Measurements from ENCODE around the gene EIF4G3. TPM values are rescaled to one million over a fixed set of nuclear protein-coding genes. Genes with fewer than 3 reads are reported as not detected.

EIF4G3 gene
- total and polyA plus RNA-seq, 2 donors (not counting 1 experiment from before 2014, with no cell fraction given), result 33.6 to 76.0 TPM

DNA sequence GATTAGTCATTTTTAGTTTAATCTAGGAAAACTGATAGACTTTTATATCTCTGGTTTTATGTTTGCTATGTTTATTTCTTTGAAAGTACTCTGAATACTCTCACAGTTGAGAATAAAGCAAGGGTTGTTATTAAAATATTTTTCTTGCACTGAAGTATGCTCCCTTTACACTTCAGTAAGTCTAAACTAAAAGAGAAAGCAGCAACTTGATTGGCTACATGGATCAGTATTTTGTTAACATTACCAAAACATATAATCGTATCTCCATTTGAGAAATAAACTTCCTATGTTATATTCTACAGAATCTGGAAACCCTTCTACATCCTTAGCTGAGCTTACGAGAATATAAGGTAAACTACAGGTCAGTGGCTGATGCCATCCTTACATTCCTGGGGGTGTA lies 240.1 kb downstream of the EIF4G3 start:
- Mint-ChIP-seq H3K27ac (no peak overlapping the region), H3K9me3 (ENCODE audit: insufficient read depth) (no peaks in the 10 kb centered on the region), H3K4me3 (no peak overlapping the region), H3K4me1 (peaks cover 14% of the 10 kb centered on the region), H3K27me3 (no peaks in the 10 kb centered on the region)
- no peaks in the 10 kb centered on the region for H4K20me1 ChIP-seq (ENCODE audit: control insufficient read depth, insufficient read depth, low read length, poor library complexity, severe bottlenecking)
- H3K27ac ChIP-seq (ENCODE audit: low read length in 2 of 2), result no peak overlapping the region
- H2AFZ ChIP-seq (ENCODE audit: insufficient read depth, low read depth, low read length, poor library complexity, severe bottlenecking), result no peak overlapping the region
- no peak overlapping the region for H3K9ac ChIP-seq (ENCODE audit: low read length)
- H3K9me3 ChIP-seq (ENCODE audit: control extremely low read depth in 1 of 3, control insufficient read depth in 2 of 3, insufficient read depth in 1 of 3, low read length in 2 of 3), result no peaks in the 10 kb centered on the region
- no peak overlapping the region for H3K4me3 ChIP-seq (ENCODE audit: control extremely low read depth in 1 of 5, extremely low read depth in 1 of 5, insufficient read depth in 1 of 5, low read depth in 2 of 5, low read length in 4 of 5)
- no peaks in the 10 kb centered on the region for H3K79me2 ChIP-seq (ENCODE audit: control insufficient read depth, insufficient read depth, low read length)
- no CpG with 5 or more reads among the region's 2 CpGs for WGBS (ENCODE audit: insufficient coverage)
- ATAC-seq (ENCODE audit: low read depth) (no peak), DNase-seq (no peak)
- ChIA-PET POLR2A (no interaction called here), CTCF (interaction anchor here (1.2 kb wide), 1 partner anchor 10 kb away, joined by 4 read pairs; no protein-coding TSS in a partner anchor)
- intact Hi-C loops (cut with micrococcal nuclease), result no loop called here
- TF ChIP-seq, protein P1, sequence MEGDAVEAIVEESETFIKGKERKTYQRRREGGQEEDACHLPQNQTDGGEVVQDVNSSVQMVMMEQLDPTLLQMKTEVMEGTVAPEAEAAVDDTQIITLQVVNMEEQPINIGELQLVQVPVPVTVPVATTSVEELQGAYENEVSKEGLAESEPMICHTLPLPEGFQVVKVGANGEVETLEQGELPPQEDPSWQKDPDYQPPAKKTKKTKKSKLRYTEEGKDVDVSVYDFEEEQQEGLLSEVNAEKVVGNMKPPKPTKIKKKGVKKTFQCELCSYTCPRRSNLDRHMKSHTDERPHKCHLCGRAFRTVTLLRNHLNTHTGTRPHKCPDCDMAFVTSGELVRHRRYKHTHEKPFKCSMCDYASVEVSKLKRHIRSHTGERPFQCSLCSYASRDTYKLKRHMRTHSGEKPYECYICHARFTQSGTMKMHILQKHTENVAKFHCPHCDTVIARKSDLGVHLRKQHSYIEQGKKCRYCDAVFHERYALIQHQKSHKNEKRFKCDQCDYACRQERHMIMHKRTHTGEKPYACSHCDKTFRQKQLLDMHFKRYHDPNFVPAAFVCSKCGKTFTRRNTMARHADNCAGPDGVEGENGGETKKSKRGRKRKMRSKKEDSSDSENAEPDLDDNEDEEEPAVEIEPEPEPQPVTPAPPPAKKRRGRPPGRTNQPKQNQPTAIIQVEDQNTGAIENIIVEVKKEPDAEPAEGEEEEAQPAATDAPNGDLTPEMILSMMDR (IDR thresholded peaks at IDR 0.05), result no peak
- TF ChIP-seq EZH2 (IDR thresholded peaks at IDR 0.05; ENCODE audit: borderline replicate concordance, insufficient read depth, low read depth, low read length, poor library complexity, severe bottlenecking), result no peak
- H3K4me1 ChIP-seq (ENCODE audit: control insufficient read depth in 2 of 2, insufficient read depth in 2 of 2, low read length in 2 of 2), result peaks cover 0 to 14% of the 10 kb centered on the region in 2 donors
- H3K4me2 ChIP-seq (replicated peaks; ENCODE audit: low read depth, low read length, poor library complexity, severe bottlenecking), result no peak overlapping the region
- H3K36me3 ChIP-seq (replicated peaks in 1 of 2; ENCODE audit: control extremely low read depth in 1 of 2, control insufficient read depth in 1 of 2, extremely low read depth in 1 of 2, insufficient read depth in 2 of 2, low read length in 1 of 2), result peaks cover 10 to 12% of the 10 kb centered on the region in 2 experiments
- H3K27me3 ChIP-seq (replicated peaks in 1 of 4; ENCODE audit: control extremely low read depth in 1 of 4, control insufficient read depth in 3 of 4, insufficient read depth in 4 of 4, low read length in 3 of 4), result no peaks in the 10 kb centered on the region

GRCh38 chr1:20936216-20936615 lies 240.5 kb downstream of the EIF4G3 start:
- no CpG with 5 or more reads among the region's 2 CpGs for WGBS (ENCODE audit: insufficient coverage)
- peaks cover 14% of the 10 kb centered on the region for H3K4me1 Mint-ChIP-seq
- CTCF ChIA-PET, result interaction anchor here (1.2 kb wide), 1 partner anchor 10 kb away, joined by 4 read pairs; no protein-coding TSS in a partner anchor
- ATAC-seq (ENCODE audit: low read depth) (no peak), DNase-seq (no peak)
- H3K4me2 ChIP-seq (replicated peaks; ENCODE audit: low read depth, low read length, poor library complexity, severe bottlenecking), result no peak overlapping the region
- H3K4me1 ChIP-seq (ENCODE audit: control insufficient read depth in 2 of 2, insufficient read depth in 2 of 2, low read length in 2 of 2), result peaks cover 0 to 14% of the 10 kb centered on the region in 2 donors
- H3K4me3 Mint-ChIP-seq, result no peak overlapping the region
- H3K9ac ChIP-seq (ENCODE audit: low read length), result no peak overlapping the region
- H3K27me3 Mint-ChIP-seq, result no peaks in the 10 kb centered on the region
- intact Hi-C loops (cut with micrococcal nuclease), result no loop called here
- H3K9me3 ChIP-seq (ENCODE audit: control extremely low read depth in 1 of 3, control insufficient read depth in 2 of 3, insufficient read depth in 1 of 3, low read length in 2 of 3), result no peaks in the 10 kb centered on the region
- no peak overlapping the region for H3K27ac ChIP-seq (ENCODE audit: low read length in 2 of 2)
- no peak overlapping the region for H2AFZ ChIP-seq (ENCODE audit: insufficient read depth, low read depth, low read length, poor library complexity, severe bottlenecking)
- POLR2A ChIA-PET, result no interaction called here
- H3K27me3 ChIP-seq (replicated peaks in 1 of 4; ENCODE audit: control extremely low read depth in 1 of 4, control insufficient read depth in 3 of 4, insufficient read depth in 4 of 4, low read length in 3 of 4), result no peaks in the 10 kb centered on the region
- H4K20me1 ChIP-seq (ENCODE audit: control insufficient read depth, insufficient read depth, low read length, poor library complexity, severe bottlenecking), result no peaks in the 10 kb centered on the region
- TF ChIP-seq EZH2 (IDR thresholded peaks at IDR 0.05; ENCODE audit: borderline replicate concordance, insufficient read depth, low read depth, low read length, poor library complexity, severe bottlenecking), result no peak
- TF ChIP-seq, protein P1 (IDR thresholded peaks at IDR 0.05), result no peak
- H3K4me3 ChIP-seq (ENCODE audit: control extremely low read depth in 1 of 5, extremely low read depth in 1 of 5, insufficient read depth in 1 of 5, low read depth in 2 of 5, low read length in 4 of 5), result no peak overlapping the region
- no peak overlapping the region for H3K27ac Mint-ChIP-seq
- no peaks in the 10 kb centered on the region for H3K9me3 Mint-ChIP-seq (ENCODE audit: insufficient read depth)
- H3K36me3 ChIP-seq (replicated peaks in 1 of 2; ENCODE audit: control extremely low read depth in 1 of 2, control insufficient read depth in 1 of 2, extremely low read depth in 1 of 2, insufficient read depth in 2 of 2, low read length in 1 of 2), result peaks cover 8 to 12% of the 10 kb centered on the region in 2 experiments
- H3K79me2 ChIP-seq (ENCODE audit: control insufficient read depth, insufficient read depth, low read length), result no peaks in the 10 kb centered on the region
